ENCODE data around the gene RAB19.
"Not testable (repeated sequence)": the region's sequence is repeated elsewhere in the genome, so short reads cannot be mapped to it uniquely, and the experiment has no call there.

Gene RAB19

GRCh38 chr7:140400381-140400780 is 3.5 kb upstream of the RAB19 start:
- no peak for DNase-seq (ENCODE audit: low spot score)

GRCh38 chr7:140402178-140402835 is 1.6 kb upstream of the RAB19 start:
- DNase-seq (ENCODE audit: low spot score): no peak

GRCh38 chr7:140404565-140405065 is 757 bp downstream of the RAB19 start:
- no peak for DNase-seq (ENCODE audit: low spot score)

DNA sequence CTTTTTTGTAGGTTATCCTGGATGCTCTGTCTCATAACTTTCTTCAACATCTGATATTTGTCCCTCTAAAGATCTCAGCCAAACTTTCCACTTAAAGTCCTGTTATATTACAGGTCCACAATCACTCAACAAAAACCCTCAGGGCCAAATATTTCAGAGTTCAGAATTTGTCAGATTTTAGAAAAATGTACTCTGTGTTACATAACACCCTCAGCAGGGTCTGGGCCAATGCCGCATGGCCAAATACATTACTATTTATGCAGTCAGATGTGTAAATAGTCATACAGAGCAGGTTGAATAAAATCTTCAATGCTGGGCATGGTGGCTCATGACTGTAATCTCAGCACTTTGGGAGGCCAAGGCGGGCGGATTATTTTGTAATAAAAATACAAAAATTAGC is 11.5 kb downstream of the RAB19 start:
- no peak for DNase-seq (ENCODE audit: low spot score)

DNA sequence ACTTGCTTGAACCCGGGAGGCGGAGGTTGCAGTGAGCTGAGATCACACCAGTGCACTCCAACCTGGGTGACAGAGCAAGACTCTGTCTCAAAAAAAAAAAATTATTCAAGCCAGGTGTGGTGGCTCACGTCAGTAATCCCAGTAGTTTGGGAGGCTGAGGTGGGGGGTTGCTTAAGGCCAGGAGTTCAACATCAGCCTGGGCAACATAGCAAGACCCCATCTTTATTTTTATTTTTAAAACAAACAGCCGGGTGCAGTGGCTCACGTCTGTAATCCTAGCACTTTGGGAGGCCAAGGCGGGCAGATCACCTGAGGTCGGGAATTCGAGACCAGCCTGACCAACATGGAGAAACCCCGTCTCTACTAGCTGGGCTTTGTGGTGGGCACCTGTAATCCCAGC is 12.0 kb downstream of the RAB19 start:
- DNase-seq (ENCODE audit: low spot score): not testable (repeated sequence)

- DNase-seq (ENCODE audit: low spot score): no peak
Measured at GRCh38 chr7:140416560-140416959, 12.7 kb downstream of the RAB19 start.

DNA sequence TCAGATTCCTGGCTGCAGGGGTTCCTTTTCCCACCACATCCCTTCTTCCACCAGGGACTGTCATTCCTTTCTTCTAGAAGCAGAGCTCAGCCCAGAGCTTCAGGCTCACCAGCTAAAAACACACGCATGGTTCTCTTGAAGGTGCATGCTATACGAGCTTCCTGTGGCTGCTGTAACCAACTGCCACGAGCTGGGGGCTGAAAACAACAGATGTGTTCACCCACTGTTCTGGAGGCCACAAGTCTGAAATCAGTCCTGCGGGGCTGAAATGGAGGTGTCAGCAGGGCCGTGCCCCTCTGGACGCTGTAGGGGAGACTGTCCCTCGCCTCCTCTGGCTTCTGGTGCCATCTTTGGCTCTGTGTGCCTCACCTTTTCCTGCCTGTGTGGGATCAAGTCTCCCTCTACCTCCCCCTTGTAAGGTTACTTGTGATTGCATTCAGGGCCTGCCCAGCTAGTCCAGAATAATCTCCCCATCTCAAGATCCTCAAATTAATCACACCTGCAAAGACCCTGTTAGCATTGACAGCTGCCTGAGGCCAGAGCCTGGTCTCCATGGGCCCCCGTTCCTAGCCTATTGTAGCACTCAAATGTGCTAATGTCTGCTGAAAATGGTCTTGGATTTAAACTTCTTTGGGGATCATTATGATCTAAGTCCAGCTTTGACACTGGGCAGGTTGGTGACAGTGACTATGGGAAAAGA is 13.7 kb downstream of the RAB19 start:
- DNase-seq (ENCODE audit: low spot score): peak; percentile 57

- DNase-seq (ENCODE audit: low spot score): not testable (repeated sequence)
Measured at GRCh38 chr7:140418156-140418472, 14.3 kb downstream of the RAB19 start.

DNA sequence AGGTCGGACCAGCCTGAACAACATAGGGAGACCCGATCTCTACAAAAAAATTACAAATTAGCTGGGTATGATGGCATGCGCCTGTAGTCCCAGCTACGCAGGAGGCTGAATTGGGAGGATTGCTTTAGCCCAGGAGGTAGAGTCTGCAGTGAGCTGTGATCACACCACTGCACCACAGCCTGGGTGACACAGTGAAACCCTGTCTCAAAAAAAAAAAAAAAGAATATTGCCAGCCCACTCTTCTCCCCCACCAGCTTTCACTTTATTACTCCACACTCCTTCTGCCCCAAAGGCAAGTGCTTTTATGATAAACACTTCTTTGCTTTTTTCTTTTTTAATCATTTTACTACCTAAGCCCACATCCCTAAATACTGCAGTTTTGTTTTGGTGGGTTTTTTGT is 14.8 kb downstream of the RAB19 start:
- no peak for DNase-seq (ENCODE audit: low spot score)

GRCh38 chr7:140421521-140421920 is 17.7 kb downstream of the RAB19 start:
- no peak for DNase-seq (ENCODE audit: low spot score)

GRCh38 chr7:140423501-140423900 is 19.6 kb downstream of the RAB19 start:
- DNase-seq (ENCODE audit: low spot score): no peak

- no peak for DNase-seq (ENCODE audit: low spot score)
Measured at GRCh38 chr7:140425718-140426117, 21.9 kb downstream of the RAB19 start.

- DNase-seq (ENCODE audit: low spot score): no peak
Measured at GRCh38 chr7:140426130-140426529, 22.3 kb downstream of the RAB19 start.

- DNase-seq (ENCODE audit: low spot score): no peak
Measured at GRCh38 chr7:140433396-140433795, 29.5 kb downstream of the RAB19 start.

GRCh38 chr7:140435252-140435895 is 31.5 kb downstream of the RAB19 start:
- DNase-seq (ENCODE audit: low spot score): no peak

- no peak for DNase-seq (ENCODE audit: low spot score)
Measured at GRCh38 chr7:140439359-140439758, 35.5 kb downstream of the RAB19 start.

GRCh38 chr7:140440593-140440992 is 36.7 kb downstream of the RAB19 start:
- no peak for DNase-seq (ENCODE audit: low spot score)

GRCh38 chr7:140441519-140441918 is 37.7 kb downstream of the RAB19 start:
- DNase-seq (ENCODE audit: low spot score): no peak

- DNase-seq (ENCODE audit: low spot score): no peak
Measured at GRCh38 chr7:140446467-140446866, 42.6 kb downstream of the RAB19 start.

DNA sequence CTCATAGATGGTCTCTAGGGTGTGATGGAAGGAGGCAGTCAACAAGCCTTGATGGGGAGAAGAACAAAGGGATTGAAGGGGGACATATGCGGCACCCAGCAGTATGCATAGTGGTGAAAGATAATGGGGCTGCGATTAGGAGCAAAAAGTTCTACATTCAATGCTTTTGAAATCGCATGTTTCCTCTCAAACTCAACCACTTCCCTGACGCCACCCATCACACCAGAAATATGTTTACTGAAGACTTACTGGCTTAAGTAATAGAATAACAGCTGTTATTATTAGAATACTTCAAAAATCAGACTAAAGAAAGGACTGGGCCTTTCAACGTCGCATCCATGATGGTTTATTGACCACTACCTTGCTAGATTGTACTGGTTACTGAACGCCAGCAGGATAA is 44.0 kb downstream of the RAB19 start:
- DNase-seq (ENCODE audit: low spot score): no peak

GRCh38 chr7:140448781-140449480 is 45.1 kb downstream of the RAB19 start:
- no peak for DNase-seq (ENCODE audit: low spot score)

DNA sequence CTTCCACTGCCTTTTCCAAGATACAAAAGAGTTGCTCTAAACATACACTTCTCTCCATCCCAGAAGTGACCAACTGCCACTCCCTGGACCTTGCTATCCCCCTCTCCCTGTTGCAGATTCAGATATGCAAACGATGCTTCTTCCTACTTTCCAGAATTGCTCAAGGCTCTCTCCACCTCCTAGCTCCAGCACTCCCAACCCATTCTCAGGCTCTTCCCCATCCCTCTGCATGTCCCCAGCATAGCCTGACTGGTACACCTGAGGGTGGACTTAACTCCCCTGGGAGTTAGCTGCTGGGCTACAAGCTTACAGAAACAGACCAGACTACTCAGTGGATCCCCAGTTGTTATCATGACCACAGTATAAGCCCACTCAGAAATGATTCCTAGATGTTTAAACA is 47.9 kb downstream of the RAB19 start:
- DNase-seq (ENCODE audit: low spot score): no peak
